ENCODE data around the gene TUBB6. TPM values are rescaled to one million over a fixed set of nuclear protein-coding genes. Genes with fewer than 3 reads are reported as not detected.

TUBB6 gene
- total and polyA plus RNA-seq, 10 of the 15 experiments (the other 5 are each of a cell fraction or from before 2014, with no cell fraction given), result 27.4 to 262 (median 82.5) TPM

DNA sequence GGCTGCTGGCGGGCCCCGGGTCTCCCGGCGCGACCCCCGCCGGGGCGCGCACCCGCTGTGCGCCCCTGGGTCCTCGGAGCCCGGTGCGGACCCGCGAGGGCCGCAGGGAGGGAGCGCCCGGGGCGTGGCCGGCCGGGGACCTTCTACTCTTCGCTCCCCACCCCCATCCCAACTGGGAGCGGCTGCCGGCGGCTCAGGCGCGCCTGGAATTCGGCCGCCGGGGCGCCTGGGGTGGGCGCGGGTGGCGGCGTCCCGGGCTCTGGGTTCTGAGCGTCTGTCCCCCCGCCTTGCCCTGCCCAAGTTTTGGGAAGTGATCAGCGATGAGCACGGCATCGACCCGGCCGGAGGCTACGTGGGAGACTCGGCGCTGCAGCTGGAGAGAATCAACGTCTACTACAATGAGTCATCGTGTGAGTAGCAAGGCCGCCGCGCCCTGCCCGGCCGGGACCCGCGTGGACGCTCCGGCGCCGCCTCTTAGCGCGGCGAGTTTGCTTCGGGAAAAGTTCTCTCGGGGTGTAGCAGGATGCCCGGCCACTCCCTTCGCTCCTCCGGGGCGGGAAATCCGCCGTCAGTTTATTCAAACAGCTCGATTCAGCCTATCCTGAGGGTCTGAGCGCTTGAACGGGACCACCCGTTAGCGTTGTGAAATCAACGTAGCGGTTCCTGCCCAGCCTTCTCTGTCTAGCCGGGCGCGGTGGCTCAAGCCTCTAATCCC, 502 bp downstream of the TUBB6 start:
- Histone ChIP-seq H3K27me3 (replicated peaks in 1 of 2; ENCODE audit: control insufficient read depth in 2 of 2, insufficient read depth in 2 of 2, low read length in 1 of 2) (0 out of 4 replicates have a peak, but pooled peaks cover 0 to 1% of the 10 kb centered on the region in 2 experiments), H2AFZ (ENCODE audit: control insufficient read depth, low read depth, low read length) (no peak overlapping the region; the same call in 1 of the 2 replicates), H3K4me2 (ENCODE audit: control insufficient read depth, insufficient read depth) (peak overlapping the region; percentile 65), H3K4me3 (peak overlapping the region; percentile 70), H3K4me1 (ENCODE audit: control insufficient read depth, insufficient read depth, low read length) (no peaks in the 10 kb centered on the region), H3K79me2 (ENCODE audit: control insufficient read depth, insufficient read depth, low read length) (peaks cover 15% of the 10 kb centered on the region), H3K9ac (ENCODE audit: control insufficient read depth, insufficient read depth, low read length) (peak overlapping the region; percentile 62), H3K36me3 (ENCODE audit: control insufficient read depth in 2 of 2, insufficient read depth in 2 of 2, low read length in 1 of 2) (no peaks in the 10 kb centered on the region), H4K20me1 (ENCODE audit: control insufficient read depth, insufficient read depth) (no peaks in the 10 kb centered on the region), H3K27ac (ENCODE audit: control insufficient read depth, insufficient read depth) (peak overlapping the region; percentile 64), H3K9me3 (replicated peaks; ENCODE audit: control insufficient read depth, insufficient read depth, low read length) (peaks cover 9% of the 10 kb centered on the region; the same call in 2 of the 3 replicates)
- 0 out of 2 replicates have a peak, but pooled peaks have one; percentile 18 for TF ChIP-seq CREM (IDR thresholded peaks at IDR 0.05; ENCODE audit: low read depth)
- TF ChIP-seq, protein P1, sequence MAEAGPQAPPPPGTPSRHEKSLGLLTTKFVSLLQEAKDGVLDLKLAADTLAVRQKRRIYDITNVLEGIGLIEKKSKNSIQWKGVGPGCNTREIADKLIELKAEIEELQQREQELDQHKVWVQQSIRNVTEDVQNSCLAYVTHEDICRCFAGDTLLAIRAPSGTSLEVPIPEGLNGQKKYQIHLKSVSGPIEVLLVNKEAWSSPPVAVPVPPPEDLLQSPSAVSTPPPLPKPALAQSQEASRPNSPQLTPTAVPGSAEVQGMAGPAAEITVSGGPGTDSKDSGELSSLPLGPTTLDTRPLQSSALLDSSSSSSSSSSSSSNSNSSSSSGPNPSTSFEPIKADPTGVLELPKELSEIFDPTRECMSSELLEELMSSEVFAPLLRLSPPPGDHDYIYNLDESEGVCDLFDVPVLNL (IDR thresholded peaks at IDR 0.05; ENCODE audit: low read depth, low read length), result peak; percentile 67; the same call in 1 of the 2 replicates
- 0 out of 2 replicates have a peak, but pooled peaks have one; percentile 8 for TF ChIP-seq NR2F1 (conservative IDR thresholded peaks at IDR 0.05)
- 0 out of 2 replicates have a peak, but pooled peaks have one; percentile 30 for TF ChIP-seq IRF4 (IDR thresholded peaks at IDR 0.05; ENCODE audit: low read depth, low read length)
- no peak for TF ChIP-seq RAD21 (IDR thresholded peaks at IDR 0.05; ENCODE audit: insufficient read depth, low read depth, low read length)
- TF ChIP-seq TCF3 (IDR thresholded peaks at IDR 0.05; ENCODE audit: borderline replicate concordance, insufficient read depth, low read depth, low read length), result peak; percentile 62; the same call in 1 of the 2 replicates
- TF ChIP-seq RCOR1 (conservative IDR thresholded peaks at IDR 0.05; ENCODE audit: low read depth, low read length), result no peak
- TF ChIP-seq SPI1 (IDR thresholded peaks at IDR 0.05; ENCODE audit: borderline replicate concordance, insufficient read depth, low read depth, low read length), result peak; percentile 43; the same call in 1 of the 2 replicates
- no peak for TF ChIP-seq BHLHE40 (IDR thresholded peaks at IDR 0.05; ENCODE audit: borderline replicate concordance in 1 of 2, low read depth in 2 of 2, low read length in 1 of 2)
- TF ChIP-seq ZZZ3 (IDR thresholded peaks at IDR 0.05; ENCODE audit: control insufficient read depth, insufficient read length, low read depth), result no peak
- peak; percentile 84 for TF ChIP-seq TCF12 (IDR thresholded peaks at IDR 0.05; ENCODE audit: low read depth, low read length)
- TF ChIP-seq ZSCAN29 (IDR thresholded peaks at IDR 0.05), result 0 out of 2 replicates have a peak, but pooled peaks have one; percentile 38
- no peak; the same call in 1 of the 2 replicates for TF ChIP-seq LARP7 (IDR thresholded peaks at IDR 0.05)
- TF ChIP-seq FOS (IDR thresholded peaks at IDR 0.05; ENCODE audit: borderline replicate concordance, extremely low read depth, insufficient read length), result no peak
- TF ChIP-seq GATAD2B (conservative IDR thresholded peaks at IDR 0.05; ENCODE audit: low read depth), result peak; percentile 74
- no peak for TF ChIP-seq MEF2B (IDR thresholded peaks at IDR 0.05; ENCODE audit: partially characterized antibody, poor library complexity, severe bottlenecking)
- TF ChIP-seq, protein P2, sequence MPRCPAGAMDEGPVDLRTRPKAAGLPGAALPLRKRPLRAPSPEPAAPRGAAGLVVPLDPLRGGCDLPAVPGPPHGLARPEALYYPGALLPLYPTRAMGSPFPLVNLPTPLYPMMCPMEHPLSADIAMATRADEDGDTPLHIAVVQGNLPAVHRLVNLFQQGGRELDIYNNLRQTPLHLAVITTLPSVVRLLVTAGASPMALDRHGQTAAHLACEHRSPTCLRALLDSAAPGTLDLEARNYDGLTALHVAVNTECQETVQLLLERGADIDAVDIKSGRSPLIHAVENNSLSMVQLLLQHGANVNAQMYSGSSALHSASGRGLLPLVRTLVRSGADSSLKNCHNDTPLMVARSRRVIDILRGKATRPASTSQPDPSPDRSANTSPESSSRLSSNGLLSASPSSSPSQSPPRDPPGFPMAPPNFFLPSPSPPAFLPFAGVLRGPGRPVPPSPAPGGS (IDR thresholded peaks at IDR 0.05; ENCODE audit: borderline replicate concordance, insufficient read depth, low read depth, low read length, poor library complexity, severe bottlenecking), result no peak
- peak; percentile 68 for TF ChIP-seq IKZF1 (conservative IDR thresholded peaks at IDR 0.05)
- no peak for TF ChIP-seq RB1 (IDR thresholded peaks at IDR 0.05; ENCODE audit: borderline replicate concordance)
- 0 out of 2 replicates have a peak, but pooled peaks have one; percentile 40 for TF ChIP-seq DPF2 (IDR thresholded peaks at IDR 0.05)
- 0 out of 2 replicates have a peak, but pooled peaks have one; percentile 39 for TF ChIP-seq SMAD5 (IDR thresholded peaks at IDR 0.05; ENCODE audit: low read depth)
- TF ChIP-seq IKZF2 (IDR thresholded peaks at IDR 0.05), result peak; percentile 15 to 56; a peak in 3 of 4 replicates
- 4% methylated on average over 81 of the region's 81 CpGs for WGBS (ENCODE audit: insufficient coverage, insufficient replicate concordance, low lambda C conversion rate, missing lambda C conversion rate)
- in situ Hi-C loops (cut with MboI), result no loop called here
- FAIRE-seq, result no peak
- DNase-seq (ENCODE audit: low read depth, low spot score), result no peak
- ChIA-PET POLR2A (interaction anchor here (1.4 kb wide), 1 partner anchor 9 kb away, joined by 5 read pairs; no protein-coding TSS in a partner anchor), CTCF (interaction anchor here (0.9 to 1.6 kb wide), 3 partner anchors 9 to 69 kb away, joined by 3 to 9 read pairs (median 3); partner anchors contain the start of gene AFG3L2), SMC1A (ENCODE audit: uncharacterized antibody, unreplicated experiment) (interaction anchor here (2.0 kb wide), 1 partner anchor 9 kb away, joined by 10 read pairs; no protein-coding TSS in a partner anchor), RAD21 (ENCODE audit: unreplicated experiment) (interaction anchor here (1.5 to 1.6 kb wide), 2 partner anchors 12 to 69 kb away, joined by 7 to 8 read pairs; partner anchors contain the start of gene AFG3L2)
- BruUV-seq (replicated peaks), result no TSS peak
- intact Hi-C loops (cut with micrococcal nuclease; ENCODE audit: unreplicated experiment), result no loop called here
- peak; percentile 77 for ATAC-seq
